Measurements from ENCODE around the gene KIF21B.

- TF ChIP-seq CTCF (conservative IDR thresholded peaks at IDR 0.05; ENCODE audit: low read depth, low read length) = no peak
- no peak for TF ChIP-seq EZH2 (IDR thresholded peaks at IDR 0.05; ENCODE audit: low read length, unreplicated experiment)
- no peak for TF ChIP-seq EZH2phosphoT487 (IDR thresholded peaks at IDR 0.05; ENCODE audit: borderline replicate concordance, low read length)
These were observed 5.0 kb upstream of the KIF21B start for GRCh38 chr1:201028461-201028889.

Measured in PC-3 (cell line).